HepG2 (cell line): ENCODE data around the gene RARA. TPM values are rescaled to one million over a fixed set of nuclear protein-coding genes. Genes with fewer than 3 reads are reported as not detected.

ENCODE experiments used
- CSRNP1 ChIP-seq: sonication (generic); formaldehyde crosslinking; IDR thresholded peaks from 2 replicates; pipeline ENCODE4 v1.8.1; 2023; ENCODE audit warnings: mild to moderate bottlenecking, missing genetic modification reagents
- DZIP1 ChIP-seq: sonication (generic); formaldehyde crosslinking; IDR thresholded peaks from 2 replicates; pipeline ENCODE4 v1.5.0; 2020; ENCODE audit warnings: mild to moderate bottlenecking, missing genetic modification reagents
- EP300 ChIP-seq, 3 experiments: sonication (generic) in 1 of 3; formaldehyde crosslinking in 1 of 3; IDR thresholded peaks; 2 replicates each; pipeline versions ENCODE4 v1.5.1 to v1.6.1; 2011 to 2020; ENCODE audit warnings: low read depth in 2 of 3, low read length in 2 of 3, borderline replicate concordance in 1 of 3, improper control_type of control experiment in 1 of 3, mild to moderate bottlenecking in 1 of 3, missing genetic modification reagents in 1 of 3, moderate library complexity in 1 of 3
- FOXA1 ChIP-seq, 2 experiments: fragments of 450-650 bp in 1 of 2; sonication (generic) in 1 of 2; formaldehyde crosslinking in 1 of 2; IDR thresholded peaks; 2 replicates each; pipeline versions ENCODE4 v1.4.0 to v1.6.1; 2016 to 2020; ENCODE audit warnings: missing genetic modification reagents in 1 of 2
- FOXO1 ChIP-seq: sonication (generic); formaldehyde crosslinking; IDR thresholded peaks from 2 replicates; pipeline ENCODE4 v1.4.0; 2020; ENCODE audit warnings: missing genetic modification reagents
- HMG20A ChIP-seq: IDR thresholded peaks from 2 replicates; pipeline ENCODE4 v1.6.1; 2016; ENCODE audit warnings: borderline replicate concordance
- HNF4G ChIP-seq, 2 experiments: sonication (generic) in 1 of 2; formaldehyde crosslinking in 1 of 2; IDR thresholded peaks; 2 replicates each; pipeline versions ENCODE4 v1.4.0 to v1.6.1; 2011 to 2020; ENCODE audit warnings: borderline replicate concordance in 2 of 2, low read depth in 2 of 2, mild to moderate bottlenecking in 2 of 2, low read length in 1 of 2, missing genetic modification reagents in 1 of 2, moderate library complexity in 1 of 2
- MAX ChIP-seq: IDR thresholded peaks from 2 replicates; pipeline ENCODE4 v1.6.1; 2012; ENCODE audit warnings: inconsistent platforms
- NCOA5 ChIP-seq: sonication (generic); formaldehyde crosslinking; IDR thresholded peaks from 2 replicates; pipeline ENCODE4 v1.4.0; 2020; ENCODE audit warnings: missing genetic modification reagents
- NR2F2 ChIP-seq: IDR thresholded peaks from 2 replicates; pipeline ENCODE4 v1.6.1; 2012; ENCODE audit warnings: low read depth, inconsistent platforms, borderline replicate concordance
- PHF21A ChIP-seq: sonication (generic); formaldehyde crosslinking; IDR thresholded peaks from 2 replicates; pipeline ENCODE4 v1.5.0; 2020; ENCODE audit warnings: mild to moderate bottlenecking, missing genetic modification reagents
- RXRA ChIP-seq: sonication (generic); formaldehyde crosslinking; IDR thresholded peaks from 2 replicates; pipeline ENCODE4 v1.5.1; 2020; ENCODE audit warnings: missing genetic modification reagents
- TCF12 ChIP-seq, 2 experiments: fragments of 450-650 bp in 1 of 2; sonication (generic) in 1 of 2; formaldehyde crosslinking in 1 of 2; IDR thresholded peaks; 2 replicates each; pipeline versions ENCODE4 v1.6.1 to v1.8.0; 2017 to 2022; ENCODE audit warnings: antibody characterized with exemption in 1 of 2, mild to moderate bottlenecking in 1 of 2, missing genetic modification reagents in 1 of 2, moderate library complexity in 1 of 2
- TEAD3 ChIP-seq: optimal IDR thresholded peaks from 2 replicates; pipeline ENCODE3; 2016; ENCODE audit warnings: borderline replicate concordance
- TP53 ChIP-seq: sonication (generic); formaldehyde crosslinking; conservative IDR thresholded peaks from 2 replicates; pipeline ENCODE4 v1.4.0; 2020; ENCODE audit warnings: missing genetic modification reagents
- ZNF510 ChIP-seq: sonication (generic); formaldehyde crosslinking; IDR thresholded peaks from 2 replicates; pipeline ENCODE4 v1.4.0; 2020; ENCODE audit warnings: low read depth, mild to moderate bottlenecking, missing genetic modification reagents
- ZNF574 ChIP-seq: sonication (generic); formaldehyde crosslinking; IDR thresholded peaks from 2 replicates; pipeline ENCODE4 v1.4.0; 2020; ENCODE audit warnings: missing genetic modification reagents
- ZNF616 ChIP-seq: sonication (generic); formaldehyde crosslinking; IDR thresholded peaks from 2 replicates; pipeline ENCODE4 v1.5.0; 2020; ENCODE audit warnings: low read depth, mild to moderate bottlenecking, missing genetic modification reagents
- ZNF878 ChIP-seq: sonication (generic); formaldehyde crosslinking; IDR thresholded peaks from 2 replicates; pipeline ENCODE4 v1.8.1; 2023; ENCODE audit warnings: mild to moderate bottlenecking, missing genetic modification reagents, moderate library complexity
- ZNF879 ChIP-seq: sonication (generic); formaldehyde crosslinking; IDR thresholded peaks from 2 replicates; pipeline ENCODE4 v1.8.1; 2023; ENCODE audit warnings: missing genetic modification reagents
- ZNF891 ChIP-seq: sonication (generic); formaldehyde crosslinking; IDR thresholded peaks from 2 replicates; pipeline ENCODE4 v1.5.0; 2020; ENCODE audit warnings: mild to moderate bottlenecking, missing genetic modification reagents
- polyA plus RNA-seq, 8 experiments: library from polyadenylated mRNA; depleted of rRNA in 3 of 8; stranded (reverse) in 7 of 8; unstranded in 1 of 8; fragments of >200 nt; fragmentation: Illumina TruSeq in 4 of 8; extraction: Trizol in 4 of 8; gene quantifications; 2 replicates each; pipeline versions ENCODE4 v1.2.1 to v1.2.3, GENCODE V29; 2011 to 2016; ENCODE audit warnings: low read depth in 4 of 8, missing spikeins in 1 of 8, mixed read lengths in 1 of 8; ENCODE audit not compliant: insufficient read depth in 1 of 8
- total RNA-seq, 5 experiments: library from RNA; depleted of rRNA; stranded (reverse); fragments of >200 nt; fragmentation: Illumina TruSeq; extraction: Trizol; gene quantifications; 2 replicates each; pipeline ENCODE4 v1.2.3, GENCODE V29; 2016; ENCODE audit warnings: low read depth in 1 of 5

RARA gene
- total and polyA plus RNA-seq, 2 of the 13 experiments (the other 11 are each of a cell fraction or from before 2014, with no cell fraction given): 6.4 to 8.6 TPM

GRCh38 chr17:40326014-40326831 is 17.2 kb downstream of the RARA start (continued):
- TF ChIP-seq FOXO1 (CRISPR knock-in tag) (no peak; the same call in 1 of the 2 replicates), ZNF574 (CRISPR knock-in tag) (peak; percentile 36; the same call in 1 of the 2 replicates), HNF4G (IDR thresholded peaks at IDR 0.05; ENCODE audit: borderline replicate concordance, low read depth, low read length) (peak; percentile 46; the same call in 1 of the 2 replicates), HNF4G (CRISPR knock-in tag; IDR thresholded peaks at IDR 0.05; ENCODE audit: borderline replicate concordance, low read depth) (no peak; the same call in 1 of the 2 replicates), TCF12 (IDR thresholded peaks at IDR 0.05) (no peak), TCF12 (CRISPR knock-in tag; IDR thresholded peaks at IDR 0.05) (no peak), NR2F2 (peak; percentile 99), PHF21A (CRISPR knock-in tag) (0 out of 2 replicates have a peak, but pooled peaks have one; percentile 20), CSRNP1 (CRISPR knock-in tag) (no peak), TEAD3 (CRISPR knock-in tag) (peak; percentile 8), ZNF891 (no peak), DZIP1 (CRISPR knock-in tag) (no peak), FOXA1 (IDR thresholded peaks at IDR 0.05) (no peak), FOXA1 (CRISPR knock-in tag; IDR thresholded peaks at IDR 0.05) (peak; percentile 70), ZNF616 (CRISPR knock-in tag) (no peak), TP53 (CRISPR knock-in tag) (no peak), NCOA5 (CRISPR knock-in tag) (no peak), ZNF510 (CRISPR knock-in tag) (no peak), MAX (0 out of 2 replicates have a peak, but pooled peaks have one; percentile 11), ZNF879 (no peak), ZNF878 (CRISPR knock-in tag) (0 out of 2 replicates have a peak, but pooled peaks have one; percentile 75), HMG20A (peak; percentile 99), RXRA (CRISPR knock-in tag) (peak; percentile 94), EP300 (IDR thresholded peaks at IDR 0.05; ENCODE audit: low read depth in 2 of 2, low read length in 2 of 2) (peak in 1 of 2 experiments; percentile 33; a peak in 1 of 4 replicates), EP300 (CRISPR knock-in tag; IDR thresholded peaks at IDR 0.05; ENCODE audit: borderline replicate concordance) (no peak)
